Measurements from ENCODE around the gene NFIX.

Gene NFIX

DNA sequence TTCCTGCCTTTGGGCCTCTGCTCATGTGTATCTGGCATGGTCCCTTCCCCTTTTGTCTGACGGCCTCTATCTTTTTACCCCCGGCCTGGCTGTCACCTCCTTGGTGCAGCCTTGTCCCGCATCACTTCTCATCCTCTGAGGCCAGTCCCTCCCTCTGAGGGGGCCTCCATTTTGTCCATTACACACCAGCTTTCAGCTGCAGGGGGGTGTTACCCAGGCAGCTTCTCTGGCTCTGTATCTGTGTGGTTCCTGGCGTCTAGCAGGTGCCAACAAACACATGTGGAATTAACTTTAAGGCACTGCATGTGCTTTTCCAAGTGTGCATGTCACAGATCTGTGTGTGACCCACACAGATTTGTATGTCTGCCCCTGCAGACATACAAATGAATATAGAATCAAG, 55.0 kb downstream of the NFIX start:
- Histone ChIP-seq H3K36me3 (ENCODE audit: control insufficient read depth, insufficient read depth, low read length) (no peaks in the 10 kb centered on the region), H3K4me3 (ENCODE audit: insufficient read depth, low read depth, low read length) (no peak overlapping the region), H3K27me3 (ENCODE audit: control insufficient read depth, insufficient read depth, low read length, poor library complexity, severe bottlenecking) (peaks cover 98% of the 10 kb centered on the region), H3K27ac (ENCODE audit: insufficient read depth, low read depth, low read length, poor library complexity, severe bottlenecking) (no peak overlapping the region), H3K4me1 (ENCODE audit: control insufficient read depth, insufficient read depth, low read length) (peaks cover 51% of the 10 kb centered on the region), H3K9me3 (ENCODE audit: control insufficient read depth, low read length) (no peaks in the 10 kb centered on the region)
- WGBS, 2 experiments = 74% methylated on average over 4 of the region's 4 CpGs

- no peaks in the 10 kb centered on the region for H3K9me3 ChIP-seq (ENCODE audit: control insufficient read depth, low read length)
- peaks cover 63% of the 10 kb centered on the region for H3K4me1 ChIP-seq (ENCODE audit: control insufficient read depth, insufficient read depth, low read length)
- WGBS, 2 experiments = 0 to 1% methylated on average over 23 of the region's 23 CpGs
- H3K27ac ChIP-seq (ENCODE audit: insufficient read depth, low read depth, low read length, poor library complexity, severe bottlenecking) = no peak overlapping the region
- H3K4me3 ChIP-seq (ENCODE audit: insufficient read depth, low read depth, low read length) = no peak overlapping the region
- peaks cover 98% of the 10 kb centered on the region for H3K27me3 ChIP-seq (ENCODE audit: control insufficient read depth, insufficient read depth, low read length, poor library complexity, severe bottlenecking)
- H3K36me3 ChIP-seq (ENCODE audit: control insufficient read depth, insufficient read depth, low read length) = no peaks in the 10 kb centered on the region
Measured at GRCh38 chr19:13051557-13052165, 56.4 kb downstream of the NFIX start.

DNA sequence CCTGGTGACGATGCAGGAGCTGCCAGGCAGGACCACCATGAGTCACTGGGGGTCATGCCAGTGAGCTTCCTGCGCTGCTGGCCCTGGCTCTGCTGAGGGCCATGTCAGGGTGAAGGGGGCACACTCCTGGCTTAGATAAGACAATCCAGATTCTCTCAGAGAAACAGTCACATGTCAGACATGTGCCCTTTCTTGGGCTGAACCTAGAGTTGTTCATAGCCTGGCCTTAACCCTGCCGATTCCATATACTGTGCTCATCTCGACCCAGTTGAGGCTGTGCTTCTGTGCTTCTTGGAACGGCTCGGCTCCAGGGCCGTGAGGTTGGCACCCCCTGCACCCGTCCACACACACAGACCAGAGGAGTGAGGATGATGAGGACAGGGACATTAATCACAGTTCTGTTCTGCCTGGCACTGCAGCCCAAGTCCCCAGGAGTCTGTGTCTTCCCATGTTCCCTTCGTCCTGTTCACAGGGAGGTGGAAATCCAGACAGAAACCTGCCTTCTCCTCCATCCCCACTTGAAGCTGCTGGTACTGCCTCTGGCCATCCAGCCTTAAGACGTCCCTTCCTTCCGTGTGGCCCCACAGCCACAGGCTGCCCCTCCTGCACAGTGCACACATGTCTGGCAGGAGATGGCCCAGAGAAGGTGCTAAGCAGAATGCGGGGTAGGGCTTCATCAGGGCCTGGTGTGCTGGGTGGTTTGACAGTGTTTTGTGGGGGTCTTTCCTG, 57.3 kb downstream of the NFIX start:
- no peak overlapping the region for H3K4me3 ChIP-seq (ENCODE audit: insufficient read depth, low read depth, low read length)
- H3K9me3 ChIP-seq (ENCODE audit: control insufficient read depth, low read length) = no peaks in the 10 kb centered on the region
- no peaks in the 10 kb centered on the region for H3K36me3 ChIP-seq (ENCODE audit: control insufficient read depth, insufficient read depth, low read length)
- 76 to 77% methylated on average over 12 of the region's 12 CpGs for WGBS, 2 experiments
- H3K4me1 ChIP-seq (ENCODE audit: control insufficient read depth, insufficient read depth, low read length) = peaks cover 73% of the 10 kb centered on the region
- H3K27ac ChIP-seq (ENCODE audit: insufficient read depth, low read depth, low read length, poor library complexity, severe bottlenecking) = no peak overlapping the region
- peaks cover 98% of the 10 kb centered on the region for H3K27me3 ChIP-seq (ENCODE audit: control insufficient read depth, insufficient read depth, low read length, poor library complexity, severe bottlenecking)

DNA sequence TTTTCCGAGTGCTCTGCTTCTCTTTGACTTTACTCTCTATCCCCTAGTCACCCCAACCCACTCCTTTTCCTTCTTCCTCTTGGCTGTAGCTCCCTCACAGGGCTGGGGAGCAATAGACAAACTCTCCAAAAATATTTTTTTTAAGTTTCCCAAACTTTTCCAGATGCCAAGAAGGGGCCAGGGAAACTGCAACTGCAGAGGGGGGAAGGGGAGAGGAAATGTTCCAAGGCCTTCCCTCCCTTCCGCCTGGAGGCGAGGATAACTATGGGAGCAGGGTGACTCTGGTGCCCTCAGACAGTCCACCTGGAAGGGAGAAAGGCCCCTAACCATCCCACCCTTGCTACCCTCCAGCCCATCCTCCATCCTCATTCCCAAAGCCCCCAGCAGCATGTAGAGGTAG, 58.0 kb downstream of the NFIX start:
- peaks cover 98% of the 10 kb centered on the region for H3K27me3 ChIP-seq (ENCODE audit: control insufficient read depth, insufficient read depth, low read length, poor library complexity, severe bottlenecking)
- H3K27ac ChIP-seq (ENCODE audit: insufficient read depth, low read depth, low read length, poor library complexity, severe bottlenecking) = no peak overlapping the region
- WGBS, 2 experiments = 83% methylated on average over 2 to 3 of the region's 3 CpGs

GRCh38 chr19:13053761-13054625, 58.7 kb downstream of the NFIX start:
- no peak overlapping the region for H3K4me3 ChIP-seq (ENCODE audit: insufficient read depth, low read depth, low read length)
- H3K4me1 ChIP-seq (ENCODE audit: control insufficient read depth, insufficient read depth, low read length) = peaks cover 77% of the 10 kb centered on the region
- peaks cover 98% of the 10 kb centered on the region for H3K27me3 ChIP-seq (ENCODE audit: control insufficient read depth, insufficient read depth, low read length, poor library complexity, severe bottlenecking)
- H3K36me3 ChIP-seq (ENCODE audit: control insufficient read depth, insufficient read depth, low read length) = no peaks in the 10 kb centered on the region
- H3K27ac ChIP-seq (ENCODE audit: insufficient read depth, low read depth, low read length, poor library complexity, severe bottlenecking) = no peak overlapping the region
- WGBS, 2 experiments = 24 to 27% methylated on average over 17 of the region's 17 CpGs
- no peaks in the 10 kb centered on the region for H3K9me3 ChIP-seq (ENCODE audit: control insufficient read depth, low read length)

More for the DNA sequence above, 58.0 kb downstream of the NFIX start:
- H3K4me1 ChIP-seq (ENCODE audit: control insufficient read depth, insufficient read depth, low read length) = peaks cover 77% of the 10 kb centered on the region
- H3K9me3 ChIP-seq (ENCODE audit: control insufficient read depth, low read length) = no peaks in the 10 kb centered on the region
- no peaks in the 10 kb centered on the region for H3K36me3 ChIP-seq (ENCODE audit: control insufficient read depth, insufficient read depth, low read length)
- H3K4me3 ChIP-seq (ENCODE audit: insufficient read depth, low read depth, low read length) = no peak overlapping the region

GRCh38 chr19:13054626-13055212, 59.4 kb downstream of the NFIX start:
- Histone ChIP-seq H3K36me3 (ENCODE audit: control insufficient read depth, insufficient read depth, low read length) (no peaks in the 10 kb centered on the region), H3K4me3 (ENCODE audit: insufficient read depth, low read depth, low read length) (no peak overlapping the region), H3K27me3 (ENCODE audit: control insufficient read depth, insufficient read depth, low read length, poor library complexity, severe bottlenecking) (peaks cover 98% of the 10 kb centered on the region), H3K27ac (ENCODE audit: insufficient read depth, low read depth, low read length, poor library complexity, severe bottlenecking) (no peak overlapping the region), H3K4me1 (ENCODE audit: control insufficient read depth, insufficient read depth, low read length) (peaks cover 77% of the 10 kb centered on the region), H3K9me3 (ENCODE audit: control insufficient read depth, low read length) (no peaks in the 10 kb centered on the region)
- 30 to 34% methylated on average over 11 of the region's 11 CpGs for WGBS, 2 experiments

DNA sequence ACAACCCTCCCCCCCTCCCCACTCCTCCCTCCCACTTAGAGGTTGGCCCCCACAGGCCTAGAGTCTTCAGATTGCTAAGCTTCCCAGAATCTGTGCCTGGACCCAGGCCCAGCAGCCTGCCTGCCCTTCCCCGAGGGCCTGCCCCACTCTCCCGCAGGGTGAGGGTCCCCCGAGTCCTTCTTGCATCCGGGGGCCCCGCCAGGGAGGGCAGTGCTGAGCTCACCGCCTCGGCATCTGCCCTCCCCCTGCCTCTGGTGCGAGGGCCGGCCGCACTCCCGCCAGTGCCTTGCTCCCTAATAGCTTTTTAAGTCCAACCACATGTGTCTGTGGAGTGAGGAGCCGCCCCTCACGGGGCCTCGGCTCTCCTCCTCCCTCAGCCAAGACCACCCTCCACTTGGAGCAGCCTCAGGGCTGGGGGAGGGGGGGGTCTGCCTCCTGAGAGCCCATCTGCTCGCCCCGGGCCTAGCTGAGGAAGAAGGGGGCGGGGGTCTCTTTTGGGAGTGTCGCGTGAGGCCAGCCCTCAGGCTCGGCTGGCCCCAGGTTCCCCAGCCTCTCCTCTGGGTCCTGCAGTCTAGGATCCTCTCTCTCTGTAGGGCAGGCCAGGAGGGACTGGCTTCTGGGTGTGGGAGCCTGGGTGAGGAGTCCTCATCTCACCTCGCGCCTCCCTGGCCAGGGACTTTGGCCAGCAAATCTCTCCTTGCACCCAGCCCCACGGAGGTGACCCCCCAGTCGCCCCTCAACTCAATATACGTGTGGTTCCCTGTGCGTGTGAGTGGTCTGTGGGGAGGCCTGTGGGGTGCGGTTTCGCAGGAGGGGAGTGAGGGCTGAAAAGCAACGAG, 60.2 kb downstream of the NFIX start:
- H3K9me3 ChIP-seq (ENCODE audit: control insufficient read depth, low read length) = no peaks in the 10 kb centered on the region
- peaks cover 76% of the 10 kb centered on the region for H3K4me1 ChIP-seq (ENCODE audit: control insufficient read depth, insufficient read depth, low read length)
- H3K27me3 ChIP-seq (ENCODE audit: control insufficient read depth, insufficient read depth, low read length, poor library complexity, severe bottlenecking) = peaks cover 98% of the 10 kb centered on the region
- H3K27ac ChIP-seq (ENCODE audit: insufficient read depth, low read depth, low read length, poor library complexity, severe bottlenecking) = no peak overlapping the region
- 3 to 6% methylated on average over 29 of the region's 29 CpGs for WGBS, 2 experiments
- H3K4me3 ChIP-seq (ENCODE audit: insufficient read depth, low read depth, low read length) = no peak overlapping the region
- H3K36me3 ChIP-seq (ENCODE audit: control insufficient read depth, insufficient read depth, low read length) = no peaks in the 10 kb centered on the region

GRCh38 chr19:13056052-13056660, 60.9 kb downstream of the NFIX start:
- Histone ChIP-seq H3K27ac (ENCODE audit: insufficient read depth, low read depth, low read length, poor library complexity, severe bottlenecking) (no peak overlapping the region), H3K36me3 (ENCODE audit: control insufficient read depth, insufficient read depth, low read length) (no peaks in the 10 kb centered on the region), H3K4me3 (ENCODE audit: insufficient read depth, low read depth, low read length) (no peak overlapping the region), H3K27me3 (ENCODE audit: control insufficient read depth, insufficient read depth, low read length, poor library complexity, severe bottlenecking) (peaks cover 98% of the 10 kb centered on the region), H3K4me1 (ENCODE audit: control insufficient read depth, insufficient read depth, low read length) (peaks cover 72% of the 10 kb centered on the region), H3K9me3 (ENCODE audit: control insufficient read depth, low read length) (no peaks in the 10 kb centered on the region)
- WGBS, 2 experiments = 11 to 13% methylated on average over 17 of the region's 17 CpGs

- H3K27me3 ChIP-seq (ENCODE audit: control insufficient read depth, insufficient read depth, low read length, poor library complexity, severe bottlenecking) = peaks cover 100% of the 10 kb centered on the region
Measured at GRCh38 chr19:13057147-13057572, 61.9 kb downstream of the NFIX start.

More at GRCh38 chr19:13057147-13057572, 61.9 kb downstream of the NFIX start:
- Histone ChIP-seq H3K27ac (ENCODE audit: insufficient read depth, low read depth, low read length, poor library complexity, severe bottlenecking) (no peak overlapping the region), H3K36me3 (ENCODE audit: control insufficient read depth, insufficient read depth, low read length) (no peaks in the 10 kb centered on the region), H3K9me3 (ENCODE audit: control insufficient read depth, low read length) (no peaks in the 10 kb centered on the region), H3K4me3 (ENCODE audit: insufficient read depth, low read depth, low read length) (no peak overlapping the region), H3K4me1 (ENCODE audit: control insufficient read depth, insufficient read depth, low read length) (peaks cover 63% of the 10 kb centered on the region)
- 7 to 10% methylated on average over 13 to 15 of the region's 15 CpGs for WGBS, 2 experiments
